Activated CD8-positive, alpha-beta memory T cell treated with anti-CD3 and anti-CD28 coated beads, Interleukin-2, amount 50 U/mL, for 1 hour (primary cell): ENCODE results near the gene GJA5.
"Not testable (repeated sequence)": the region's sequence is repeated elsewhere in the genome, so short reads cannot be mapped to it uniquely, and the experiment has no call there.

ENCODE experiments used
- DNase-seq: peaks from one replicate; pipeline ENCODE4 v3.0.0-alpha.2; 2020; ENCODE audit errors: extremely low read depth

GJA5 gene

GRCh38 chr1:147762233-147763024 is 2.0 kb upstream of the GJA5 start:
- DNase-seq: no peak

GRCh38 chr1:147758379-147759100 is 1.9 kb downstream of the GJA5 start:
- no peak for DNase-seq

- no peak for DNase-seq
These were observed 3.1 kb downstream of the GJA5 start for GRCh38 chr1:147757015-147757990.

DNA sequence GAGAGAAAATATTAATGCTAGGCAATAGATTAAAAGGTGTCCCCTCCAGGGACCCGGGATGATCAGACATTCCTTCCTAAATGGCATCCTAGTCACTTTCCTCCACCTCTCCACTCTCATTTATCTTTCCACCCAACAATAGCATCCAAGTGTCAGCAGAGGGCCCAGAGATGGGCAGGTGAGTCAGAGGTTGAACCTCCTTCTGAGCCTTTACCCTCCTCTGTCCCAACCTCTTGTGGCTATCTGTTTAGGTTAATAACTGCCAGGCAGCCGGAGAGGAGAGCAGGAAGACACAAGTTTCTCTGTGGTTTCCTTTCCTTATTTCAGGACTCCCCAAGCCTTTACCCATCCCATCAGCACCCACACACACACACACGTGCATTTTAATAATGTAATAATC is 4.1 kb downstream of the GJA5 start:
- no peak for DNase-seq

- no peak for DNase-seq
These were observed 5.7 kb downstream of the GJA5 start for GRCh38 chr1:147754661-147755060.

DNA sequence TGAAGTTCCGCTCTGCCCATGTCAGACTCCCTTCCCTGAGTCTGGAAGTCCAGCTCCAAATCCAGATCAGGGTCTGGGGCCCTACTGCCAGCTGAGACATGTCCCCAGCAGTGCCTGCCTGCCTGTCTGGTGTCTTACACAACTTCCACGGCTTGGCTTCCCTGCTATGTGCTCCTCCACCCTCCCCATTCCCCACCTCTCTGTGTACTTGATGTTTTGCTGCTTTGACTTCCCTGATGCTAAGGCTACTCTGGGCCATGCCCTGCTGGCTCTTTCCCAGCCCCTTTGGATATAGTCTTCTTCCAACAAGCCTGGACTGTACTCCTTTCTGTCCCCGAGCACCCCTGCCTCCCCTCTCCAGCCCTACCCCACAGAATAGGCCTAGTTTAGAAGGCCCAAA is 7.3 kb downstream of the GJA5 start:
- no peak for DNase-seq

- DNase-seq: no peak
These were observed 7.9 kb downstream of the GJA5 start for GRCh38 chr1:147752511-147752910.

DNA sequence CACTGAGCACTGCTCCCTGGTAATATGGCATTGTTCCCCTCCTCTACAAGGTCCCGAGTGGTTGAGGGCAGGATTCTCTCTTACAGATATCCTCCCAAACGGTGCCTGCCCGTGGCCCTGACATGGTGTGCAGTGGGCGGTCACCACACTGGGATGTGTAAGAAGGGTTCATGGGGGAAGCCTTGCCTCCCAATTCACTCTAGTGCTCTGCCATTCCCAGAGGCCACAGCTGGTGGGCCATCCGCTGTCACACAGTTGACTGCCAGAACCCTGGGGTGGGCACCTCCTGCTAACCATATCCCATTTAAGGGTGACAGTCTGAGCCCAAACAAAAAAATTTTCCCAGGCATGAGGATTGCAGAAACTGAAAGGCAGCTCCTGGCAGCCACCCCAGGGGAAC is 9.1 kb downstream of the GJA5 start:
- DNase-seq: no peak

DNA sequence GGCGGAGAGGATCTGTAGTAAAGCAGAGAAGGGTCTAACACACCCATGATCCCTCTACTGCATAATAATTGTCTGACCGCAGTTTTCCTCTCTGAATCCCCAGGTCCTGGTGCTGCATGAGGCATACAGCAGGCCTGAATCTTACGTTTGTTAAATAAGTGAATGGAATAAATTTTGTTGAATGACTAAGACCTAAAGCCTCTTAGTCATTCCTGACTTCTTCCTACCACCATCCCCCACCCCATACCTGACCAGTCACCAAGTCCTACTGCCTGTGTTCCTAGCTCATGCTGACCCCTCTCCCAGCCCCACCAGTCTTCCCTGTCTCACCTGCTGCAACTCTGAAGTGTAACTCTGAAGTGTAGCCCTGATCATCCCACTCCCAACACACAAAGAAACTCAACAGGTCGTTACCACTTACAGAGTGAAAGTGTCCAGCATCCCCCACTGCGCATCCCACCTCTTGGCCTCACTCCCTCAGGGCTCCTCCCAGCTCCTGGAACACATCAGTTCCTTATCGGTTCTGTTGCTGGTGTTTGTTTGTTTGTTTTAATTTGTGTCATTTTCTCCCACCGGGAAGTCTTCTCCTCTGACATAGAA is 9.7 kb downstream of the GJA5 start:
- DNase-seq: no peak

DNA sequence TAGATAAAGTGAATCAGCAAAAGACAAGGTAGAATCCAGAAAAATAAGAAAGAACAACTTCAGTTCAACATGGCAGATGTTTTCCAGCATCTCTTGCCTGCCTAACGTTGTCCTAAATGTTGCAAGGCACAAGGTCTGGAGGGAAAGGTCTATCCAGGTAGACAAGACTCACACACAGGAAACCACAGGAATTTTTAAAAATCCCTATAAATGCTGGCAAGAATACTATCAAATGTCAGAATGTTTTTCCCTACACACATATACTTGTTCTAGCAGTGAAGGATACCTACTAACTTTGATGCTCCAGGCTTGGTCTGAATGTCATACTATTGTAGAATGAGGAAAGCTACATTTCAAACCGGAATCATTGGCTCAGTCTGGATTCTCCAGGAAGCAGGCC is 10.6 kb downstream of the GJA5 start:
- no peak for DNase-seq

GRCh38 chr1:147748676-147749350 is 11.6 kb downstream of the GJA5 start:
- no peak for DNase-seq

DNA sequence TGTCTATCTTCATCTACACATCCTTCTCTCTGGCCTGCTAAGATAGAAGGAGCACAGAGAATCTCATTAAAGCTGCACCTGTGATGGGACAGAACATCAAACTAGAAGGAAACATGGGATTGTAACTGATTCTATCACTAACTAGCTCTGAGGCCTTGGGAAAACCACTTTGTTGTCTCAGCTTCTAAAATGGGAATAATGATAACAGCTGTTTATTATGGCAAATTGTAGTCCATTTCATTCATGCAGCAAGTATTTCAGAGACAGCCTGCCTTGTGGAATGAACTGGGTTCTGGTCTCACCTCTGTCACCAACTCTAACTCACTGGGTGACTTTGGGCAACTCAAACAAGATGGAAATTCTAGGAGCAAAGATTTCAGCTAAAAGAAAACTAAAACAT is 12.4 kb downstream of the GJA5 start:
- no peak for DNase-seq

GRCh38 chr1:147745271-147745670 is 15.1 kb downstream of the GJA5 start:
- DNase-seq: no peak

DNA sequence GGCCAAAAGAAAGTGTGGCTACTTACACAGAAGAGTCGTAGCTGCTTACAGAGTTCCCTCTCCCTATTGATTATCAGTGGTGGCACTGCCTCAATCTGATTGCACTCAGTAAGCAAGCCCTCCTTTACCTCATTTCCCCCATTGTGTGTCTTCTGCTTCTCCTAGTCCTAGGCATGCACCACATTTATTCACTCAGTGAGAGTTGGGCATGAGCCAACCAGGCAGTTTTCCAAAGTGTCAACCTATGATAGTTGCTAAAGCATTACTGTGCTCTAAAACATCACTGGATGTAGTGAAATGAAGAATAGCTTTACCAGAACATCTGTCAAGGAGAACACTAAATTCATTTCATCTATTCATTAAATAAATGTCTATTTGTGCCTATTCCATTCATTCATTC is 19.3 kb downstream of the GJA5 start:
- DNase-seq: no peak

- no peak for DNase-seq
These were observed 20.0 kb downstream of the GJA5 start for GRCh38 chr1:147740391-147740790.

- no peak for DNase-seq
These were observed 21.5 kb downstream of the GJA5 start for GRCh38 chr1:147738739-147739476.

GRCh38 chr1:147738129-147738528 is 22.3 kb downstream of the GJA5 start:
- DNase-seq: no peak

- DNase-seq: no peak
These were observed 23.5 kb downstream of the GJA5 start for GRCh38 chr1:147736883-147737282.

DNA sequence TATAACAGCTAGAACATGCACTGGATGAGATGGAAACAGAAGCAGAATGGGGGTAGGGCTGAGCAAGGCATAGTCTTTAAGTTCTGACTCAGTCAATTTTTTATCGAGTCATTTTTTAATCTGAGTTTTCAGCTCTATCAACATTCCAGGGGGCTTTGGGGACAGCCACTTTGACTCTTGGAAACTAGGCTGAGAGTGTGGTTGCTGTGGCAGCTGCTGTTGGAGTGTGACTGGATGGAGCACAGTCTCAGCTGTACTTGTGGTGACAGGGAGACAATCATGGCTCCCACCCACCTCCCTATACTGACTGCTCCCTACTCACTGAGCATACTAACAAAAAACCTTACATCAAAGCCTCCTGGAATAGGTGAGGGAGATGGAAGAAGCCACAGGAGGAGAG is 25.0 kb downstream of the GJA5 start:
- DNase-seq: no peak

DNA sequence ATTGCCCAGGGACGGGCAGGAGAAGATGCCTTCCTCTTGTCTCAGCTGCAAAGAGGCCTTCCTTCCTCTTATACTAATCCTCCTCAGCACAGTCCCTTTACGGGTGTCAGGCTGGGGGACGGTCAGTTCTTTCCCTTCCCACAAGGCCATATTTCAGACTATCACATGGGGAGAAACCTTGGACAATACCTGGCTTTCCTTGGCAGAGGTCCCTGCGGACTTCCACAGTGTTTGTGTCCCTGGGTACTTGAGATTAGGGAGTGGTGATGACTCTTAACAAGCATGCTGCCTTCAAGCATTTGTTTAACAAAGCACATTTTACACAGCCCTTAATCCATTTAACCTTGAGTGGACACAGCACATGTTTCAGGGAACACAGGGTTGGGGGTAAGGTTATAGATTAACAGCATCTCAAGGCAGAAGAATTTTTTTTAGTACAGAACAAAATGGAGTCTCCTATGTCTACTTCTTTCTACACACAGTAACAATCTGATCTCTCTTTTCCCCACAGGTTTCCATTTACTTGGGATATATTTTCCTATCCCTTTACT is 26.0 kb downstream of the GJA5 start:
- not testable (repeated sequence) for DNase-seq
